Measurements from ENCODE around the gene C6orf141. TPM values are rescaled to one million over a fixed set of nuclear protein-coding genes. Genes with fewer than 3 reads are reported as not detected.

Gene C6orf141
- total and polyA plus RNA-seq, 2 experiments from 2014 or later: 5.2 to 6.4 TPM

DNA sequence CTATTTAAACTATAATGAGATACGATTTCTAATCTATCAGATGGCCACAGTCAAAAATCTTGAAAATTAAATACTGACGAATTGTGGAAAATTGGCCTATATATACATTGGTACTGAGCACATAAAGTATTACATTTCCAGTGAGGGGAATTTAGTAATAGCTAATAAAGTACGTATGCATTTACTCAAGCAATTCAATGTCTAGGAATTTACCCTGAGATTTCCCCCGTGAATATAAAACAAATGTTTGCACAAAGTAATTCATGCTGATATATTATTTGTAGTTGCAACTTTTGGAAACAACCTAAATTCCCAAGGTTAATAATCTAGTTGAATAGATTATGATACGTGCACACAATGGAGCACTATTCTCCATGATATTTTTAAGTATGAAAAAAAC lies 14.7 kb upstream of the C6orf141 start (continued):
- TF ChIP-seq CREB1 (CRISPR knock-in tag; IDR thresholded peaks at IDR 0.05; ENCODE audit: low read depth) (no peak), ZNF114 (CRISPR knock-in tag; IDR thresholded peaks at IDR 0.05) (no peak), JUNB (IDR thresholded peaks at IDR 0.05; ENCODE audit: unreplicated experiment) (no peak)
- TF ChIP-seq, protein P1, sequence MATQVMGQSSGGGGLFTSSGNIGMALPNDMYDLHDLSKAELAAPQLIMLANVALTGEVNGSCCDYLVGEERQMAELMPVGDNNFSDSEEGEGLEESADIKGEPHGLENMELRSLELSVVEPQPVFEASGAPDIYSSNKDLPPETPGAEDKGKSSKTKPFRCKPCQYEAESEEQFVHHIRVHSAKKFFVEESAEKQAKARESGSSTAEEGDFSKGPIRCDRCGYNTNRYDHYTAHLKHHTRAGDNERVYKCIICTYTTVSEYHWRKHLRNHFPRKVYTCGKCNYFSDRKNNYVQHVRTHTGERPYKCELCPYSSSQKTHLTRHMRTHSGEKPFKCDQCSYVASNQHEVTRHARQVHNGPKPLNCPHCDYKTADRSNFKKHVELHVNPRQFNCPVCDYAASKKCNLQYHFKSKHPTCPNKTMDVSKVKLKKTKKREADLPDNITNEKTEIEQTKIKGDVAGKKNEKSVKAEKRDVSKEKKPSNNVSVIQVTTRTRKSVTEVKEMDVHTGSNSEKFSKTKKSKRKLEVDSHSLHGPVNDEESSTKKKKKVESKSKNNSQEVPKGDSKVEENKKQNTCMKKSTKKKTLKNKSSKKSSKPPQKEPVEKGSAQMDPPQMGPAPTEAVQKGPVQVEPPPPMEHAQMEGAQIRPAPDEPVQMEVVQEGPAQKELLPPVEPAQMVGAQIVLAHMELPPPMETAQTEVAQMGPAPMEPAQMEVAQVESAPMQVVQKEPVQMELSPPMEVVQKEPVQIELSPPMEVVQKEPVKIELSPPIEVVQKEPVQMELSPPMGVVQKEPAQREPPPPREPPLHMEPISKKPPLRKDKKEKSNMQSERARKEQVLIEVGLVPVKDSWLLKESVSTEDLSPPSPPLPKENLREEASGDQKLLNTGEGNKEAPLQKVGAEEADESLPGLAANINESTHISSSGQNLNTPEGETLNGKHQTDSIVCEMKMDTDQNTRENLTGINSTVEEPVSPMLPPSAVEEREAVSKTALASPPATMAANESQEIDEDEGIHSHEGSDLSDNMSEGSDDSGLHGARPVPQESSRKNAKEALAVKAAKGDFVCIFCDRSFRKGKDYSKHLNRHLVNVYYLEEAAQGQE (IDR thresholded peaks at IDR 0.05; ENCODE audit: unreplicated experiment): no peak

DNA sequence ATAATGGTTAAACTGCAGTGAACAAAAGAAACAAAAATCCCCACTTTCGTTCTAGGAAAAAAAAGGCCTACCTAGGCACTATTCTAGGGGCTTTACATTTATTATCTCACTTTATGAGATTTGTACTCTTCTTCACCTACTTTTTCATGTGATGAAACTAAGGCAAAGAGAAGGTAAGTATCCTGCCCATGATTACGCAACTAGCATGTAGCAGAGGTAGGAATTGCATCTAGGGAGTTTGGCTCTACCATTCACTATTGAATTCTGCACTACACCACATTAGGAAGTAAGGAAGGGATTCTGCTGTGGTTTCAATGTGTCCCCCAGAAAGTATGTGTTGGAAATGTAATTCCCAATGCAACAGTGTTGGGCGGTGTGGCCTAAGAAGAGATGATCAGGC lies 11.4 kb upstream of the C6orf141 start:
- no peak for ATAC-seq
- H3K4me3 ChIP-seq: no peak overlapping the region
- Mint-ChIP-seq H3K4me1 (peaks cover 7% of the 10 kb centered on the region; the same call in 2 of the 3 replicates), H3K36me3 (ENCODE audit: low read depth) (no peaks in the 10 kb centered on the region), H3K4me3 (no peak overlapping the region), H3K9me3 (no peaks in the 10 kb centered on the region), H3K27me3 (ENCODE audit: insufficient read depth, low read depth, poor library complexity) (no peaks in the 10 kb centered on the region), H3K27ac (no peak overlapping the region)
- no peaks in the 10 kb centered on the region for H4K20me1 ChIP-seq (replicated peaks; ENCODE audit: insufficient read depth)
- no peak overlapping the region for H3K27ac ChIP-seq (ENCODE audit: low read depth)
- no peaks in the 10 kb centered on the region for H3K36me3 ChIP-seq (ENCODE audit: insufficient read depth)
- H3K9me2 ChIP-seq (ENCODE audit: insufficient read depth): no peaks in the 10 kb centered on the region
- no peak overlapping the region for H3K4me2 ChIP-seq
- no peaks in the 10 kb centered on the region for H3K79me2 ChIP-seq (replicated peaks; ENCODE audit: insufficient read depth)
- H3F3A ChIP-seq (replicated peaks; ENCODE audit: low read depth): no peaks in the 10 kb centered on the region
- H3K4me1 ChIP-seq (ENCODE audit: insufficient read depth): no peaks in the 10 kb centered on the region
- H3K27me3 ChIP-seq (ENCODE audit: insufficient read depth): no peaks in the 10 kb centered on the region
- no peak overlapping the region for H2AFZ ChIP-seq
- DNase-seq (ENCODE audit: low spot score): no peak
- no peak for TF ChIP-seq NANOG (IDR thresholded peaks at IDR 0.05; ENCODE audit: borderline replicate concordance)
- TF ChIP-seq, protein P2, sequence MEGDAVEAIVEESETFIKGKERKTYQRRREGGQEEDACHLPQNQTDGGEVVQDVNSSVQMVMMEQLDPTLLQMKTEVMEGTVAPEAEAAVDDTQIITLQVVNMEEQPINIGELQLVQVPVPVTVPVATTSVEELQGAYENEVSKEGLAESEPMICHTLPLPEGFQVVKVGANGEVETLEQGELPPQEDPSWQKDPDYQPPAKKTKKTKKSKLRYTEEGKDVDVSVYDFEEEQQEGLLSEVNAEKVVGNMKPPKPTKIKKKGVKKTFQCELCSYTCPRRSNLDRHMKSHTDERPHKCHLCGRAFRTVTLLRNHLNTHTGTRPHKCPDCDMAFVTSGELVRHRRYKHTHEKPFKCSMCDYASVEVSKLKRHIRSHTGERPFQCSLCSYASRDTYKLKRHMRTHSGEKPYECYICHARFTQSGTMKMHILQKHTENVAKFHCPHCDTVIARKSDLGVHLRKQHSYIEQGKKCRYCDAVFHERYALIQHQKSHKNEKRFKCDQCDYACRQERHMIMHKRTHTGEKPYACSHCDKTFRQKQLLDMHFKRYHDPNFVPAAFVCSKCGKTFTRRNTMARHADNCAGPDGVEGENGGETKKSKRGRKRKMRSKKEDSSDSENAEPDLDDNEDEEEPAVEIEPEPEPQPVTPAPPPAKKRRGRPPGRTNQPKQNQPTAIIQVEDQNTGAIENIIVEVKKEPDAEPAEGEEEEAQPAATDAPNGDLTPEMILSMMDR (conservative IDR thresholded peaks at IDR 0.05; ENCODE audit: low read depth in 2 of 2): no peak
- TF ChIP-seq, protein P3, sequence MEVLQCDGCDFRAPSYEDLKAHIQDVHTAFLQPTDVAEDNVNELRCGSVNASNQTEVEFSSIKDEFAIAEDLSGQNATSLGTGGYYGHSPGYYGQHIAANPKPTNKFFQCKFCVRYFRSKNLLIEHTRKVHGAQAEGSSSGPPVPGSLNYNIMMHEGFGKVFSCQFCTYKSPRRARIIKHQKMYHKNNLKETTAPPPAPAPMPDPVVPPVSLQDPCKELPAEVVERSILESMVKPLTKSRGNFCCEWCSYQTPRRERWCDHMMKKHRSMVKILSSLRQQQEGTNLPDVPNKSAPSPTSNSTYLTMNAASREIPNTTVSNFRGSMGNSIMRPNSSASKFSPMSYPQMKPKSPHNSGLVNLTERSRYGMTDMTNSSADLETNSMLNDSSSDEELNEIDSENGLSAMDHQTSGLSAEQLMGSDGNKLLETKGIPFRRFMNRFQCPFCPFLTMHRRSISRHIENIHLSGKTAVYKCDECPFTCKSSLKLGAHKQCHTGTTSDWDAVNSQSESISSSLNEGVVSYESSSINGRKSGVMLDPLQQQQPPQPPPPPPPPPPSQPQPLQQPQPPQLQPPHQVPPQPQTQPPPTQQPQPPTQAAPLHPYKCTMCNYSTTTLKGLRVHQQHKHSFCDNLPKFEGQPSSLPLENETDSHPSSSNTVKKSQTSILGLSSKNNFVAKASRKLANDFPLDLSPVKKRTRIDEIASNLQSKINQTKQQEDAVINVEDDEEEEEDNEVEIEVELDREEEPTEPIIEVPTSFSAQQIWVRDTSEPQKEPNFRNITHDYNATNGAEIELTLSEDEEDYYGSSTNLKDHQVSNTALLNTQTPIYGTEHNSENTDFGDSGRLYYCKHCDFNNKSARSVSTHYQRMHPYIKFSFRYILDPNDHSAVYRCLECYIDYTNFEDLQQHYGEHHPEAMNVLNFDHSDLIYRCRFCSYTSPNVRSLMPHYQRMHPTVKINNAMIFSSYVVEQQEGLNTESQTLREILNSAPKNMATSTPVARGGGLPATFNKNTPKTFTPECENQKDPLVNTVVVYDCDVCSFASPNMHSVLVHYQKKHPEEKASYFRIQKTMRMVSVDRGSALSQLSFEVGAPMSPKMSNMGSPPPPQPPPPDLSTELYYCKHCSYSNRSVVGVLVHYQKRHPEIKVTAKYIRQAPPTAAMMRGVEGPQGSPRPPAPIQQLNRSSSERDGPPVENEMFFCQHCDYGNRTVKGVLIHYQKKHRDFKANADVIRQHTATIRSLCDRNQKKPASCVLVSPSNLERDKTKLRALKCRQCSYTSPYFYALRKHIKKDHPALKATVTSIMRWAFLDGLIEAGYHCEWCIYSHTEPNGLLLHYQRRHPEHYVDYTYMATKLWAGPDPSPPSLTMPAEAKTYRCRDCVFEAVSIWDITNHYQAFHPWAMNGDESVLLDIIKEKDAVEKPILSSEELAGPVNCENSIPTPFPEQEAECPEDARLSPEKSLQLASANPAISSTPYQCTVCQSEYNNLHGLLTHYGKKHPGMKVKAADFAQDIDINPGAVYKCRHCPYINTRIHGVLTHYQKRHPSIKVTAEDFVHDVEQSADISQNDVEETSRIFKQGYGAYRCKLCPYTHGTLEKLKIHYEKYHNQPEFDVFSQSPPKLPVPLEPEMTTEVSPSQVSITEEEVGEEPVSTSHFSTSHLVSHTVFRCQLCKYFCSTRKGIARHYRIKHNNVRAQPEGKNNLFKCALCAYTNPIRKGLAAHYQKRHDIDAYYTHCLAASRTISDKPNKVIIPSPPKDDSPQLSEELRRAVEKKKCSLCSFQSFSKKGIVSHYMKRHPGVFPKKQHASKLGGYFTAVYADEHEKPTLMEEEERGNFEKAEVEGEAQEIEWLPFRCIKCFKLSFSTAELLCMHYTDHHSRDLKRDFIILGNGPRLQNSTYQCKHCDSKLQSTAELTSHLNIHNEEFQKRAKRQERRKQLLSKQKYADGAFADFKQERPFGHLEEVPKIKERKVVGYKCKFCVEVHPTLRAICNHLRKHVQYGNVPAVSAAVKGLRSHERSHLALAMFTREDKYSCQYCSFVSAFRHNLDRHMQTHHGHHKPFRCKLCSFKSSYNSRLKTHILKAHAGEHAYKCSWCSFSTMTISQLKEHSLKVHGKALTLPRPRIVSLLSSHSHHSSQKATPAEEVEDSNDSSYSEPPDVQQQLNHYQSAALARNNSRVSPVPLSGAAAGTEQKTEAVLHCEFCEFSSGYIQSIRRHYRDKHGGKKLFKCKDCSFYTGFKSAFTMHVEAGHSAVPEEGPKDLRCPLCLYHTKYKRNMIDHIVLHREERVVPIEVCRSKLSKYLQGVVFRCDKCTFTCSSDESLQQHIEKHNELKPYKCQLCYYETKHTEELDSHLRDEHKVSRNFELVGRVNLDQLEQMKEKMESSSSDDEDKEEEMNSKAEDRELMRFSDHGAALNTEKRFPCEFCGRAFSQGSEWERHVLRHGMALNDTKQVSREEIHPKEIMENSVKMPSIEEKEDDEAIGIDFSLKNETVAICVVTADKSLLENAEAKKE (CRISPR knock-in tag; IDR thresholded peaks at IDR 0.05): no peak
- TF ChIP-seq EZH2 (IDR thresholded peaks at IDR 0.05; ENCODE audit: low read depth, unreplicated experiment): no peak
- TF ChIP-seq, protein P4, sequence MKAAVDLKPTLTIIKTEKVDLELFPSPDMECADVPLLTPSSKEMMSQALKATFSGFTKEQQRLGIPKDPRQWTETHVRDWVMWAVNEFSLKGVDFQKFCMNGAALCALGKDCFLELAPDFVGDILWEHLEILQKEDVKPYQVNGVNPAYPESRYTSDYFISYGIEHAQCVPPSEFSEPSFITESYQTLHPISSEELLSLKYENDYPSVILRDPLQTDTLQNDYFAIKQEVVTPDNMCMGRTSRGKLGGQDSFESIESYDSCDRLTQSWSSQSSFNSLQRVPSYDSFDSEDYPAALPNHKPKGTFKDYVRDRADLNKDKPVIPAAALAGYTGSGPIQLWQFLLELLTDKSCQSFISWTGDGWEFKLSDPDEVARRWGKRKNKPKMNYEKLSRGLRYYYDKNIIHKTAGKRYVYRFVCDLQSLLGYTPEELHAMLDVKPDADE (IDR thresholded peaks at IDR 0.05): no peak
- no peak for TF ChIP-seq CREB1 (CRISPR knock-in tag; IDR thresholded peaks at IDR 0.05; ENCODE audit: low read depth)
- TF ChIP-seq ZNF114 (CRISPR knock-in tag; IDR thresholded peaks at IDR 0.05): no peak
- no peak for TF ChIP-seq ZNF331 (CRISPR knock-in tag; IDR thresholded peaks at IDR 0.05; ENCODE audit: low read depth)

Measured in GM23338 (cell line).